SU-DHL-6 (cell line): ENCODE results near the gene ELOVL6.

Experiments
- H2AFZ ChIP-seq: fragments of 200-600 bp; sonication (generic); 2 replicates; pipeline ENCODE4 v1.6.1; 2014; ENCODE audit warnings: low read depth, mild to moderate bottlenecking, moderate library complexity, mixed read lengths, antibody characterized with exemption, low read length; ENCODE audit not compliant: severe bottlenecking
- H3F3A ChIP-seq: fragments of 200-600 bp; shearing (Covaris generic); 2 replicates; pipeline ENCODE4 v1.6.0; 2016; ENCODE audit warnings: antibody characterized with exemption, mild to moderate bottlenecking; ENCODE audit not compliant: insufficient read depth
- H3K27ac ChIP-seq: fragments of 200-600 bp; sonication (generic); 2 replicates; pipeline ENCODE4 v1.5.1; 2016; ENCODE audit warnings: low read depth, mild to moderate bottlenecking, low read length, moderate library complexity, mixed read lengths
- H3K27me3 ChIP-seq: fragments of 200-600 bp; sonication (generic), shearing (Covaris generic); 2 replicates; pipeline ENCODE4 v1.6.0; 2014; ENCODE audit warnings: mild to moderate bottlenecking, low read length
- H3K36me3 ChIP-seq: fragments of 200-600 bp; sonication (generic); 2 replicates; pipeline ENCODE4 v1.6.1; 2014; ENCODE audit warnings: mild to moderate bottlenecking, low read length, mixed read lengths
- H3K4me2 ChIP-seq: fragments of 300-600, 200-600 bp; shearing (Covaris generic), sonication (generic); 2 replicates; pipeline ENCODE4 v1.6.0; 2014; ENCODE audit warnings: low read length, low read depth, mild to moderate bottlenecking; ENCODE audit not compliant: poor library complexity, severe bottlenecking
- H3K4me3 ChIP-seq: fragments of 200-600 bp; sonication (generic); 2 replicates; pipeline ENCODE4 v1.5.1; 2014; ENCODE audit warnings: antibody characterized with exemption, low read length, mild to moderate bottlenecking, mixed read lengths; ENCODE audit not compliant: insufficient read depth, poor library complexity, severe bottlenecking
- H3K79me2 ChIP-seq: fragments of 200-600 bp; sonication (generic); 2 replicates; pipeline ENCODE4 v1.6.1; 2014; ENCODE audit warnings: mild to moderate bottlenecking, low read length, moderate library complexity; ENCODE audit not compliant: insufficient read depth
- H3K9ac ChIP-seq: fragments of 200-600 bp; sonication (generic); 2 replicates; pipeline ENCODE4 v1.7.0; 2014; ENCODE audit warnings: mild to moderate bottlenecking, low read length
- H3K9me2 ChIP-seq: fragments of 200-600 bp; sonication (generic); replicated peaks from 2 replicates; pipeline ENCODE4 v1.6.1; 2014; ENCODE audit warnings: low read length; ENCODE audit not compliant: insufficient read depth
- H3K9me3 ChIP-seq: fragments of 200-600 bp; sonication (generic); 2 replicates; pipeline ENCODE4 v1.6.1; 2014; ENCODE audit warnings: low read length, mixed read lengths; ENCODE audit not compliant: insufficient read depth
- H4K20me1 ChIP-seq: fragments of 200-600 bp; sonication (generic); 2 replicates; pipeline ENCODE4 v1.6.1; 2014; ENCODE audit warnings: low read depth, mild to moderate bottlenecking, antibody characterized with exemption, low read length, moderate library complexity, mixed read lengths
- CTCF ChIP-seq: fragments of 200-600 bp; sonication (generic); IDR thresholded peaks from one replicate; pipeline ENCODE4 v1.5.1; 2017; ENCODE audit warnings: antibody characterized with exemption, mild to moderate bottlenecking, low read length, moderate library complexity; ENCODE audit not compliant: insufficient read depth, poor library complexity, severe bottlenecking
- EZH2phosphoT487 ChIP-seq: fragments of 200-600 bp; sonication (generic), shearing (Covaris generic); conservative IDR thresholded peaks from 2 replicates; pipeline ENCODE4 v1.6.1; 2018; ENCODE audit warnings: mild to moderate bottlenecking, antibody characterized with exemption, low read length, moderate library complexity, mixed read lengths

Gene ELOVL6

GRCh38 chr4:110198435-110199416 is at the start of gene ELOVL6:
TSS of gene ELOVL6 (minus strand) at chr4:110198615. CDS start at chr4:110198335, 280 bp downstream.
- Histone ChIP-seq H3K36me3 (no peaks in the 10 kb centered on the region), H4K20me1 (no peaks in the 10 kb centered on the region), H3K9me2 (no peaks in the 10 kb centered on the region), H2AFZ (peak within 1 kb of the TSS; percentile 38), H3K9me3 (no peaks in the 10 kb centered on the region), H3K27me3 (no peaks in the 10 kb centered on the region), H3K79me2 (no peaks in the 10 kb centered on the region), H3K4me3 (peak within 1 kb of the TSS; percentile 72), H3K9ac (peak within 1 kb of the TSS; percentile 91), H3F3A (peaks cover 19% of the 10 kb centered on the region), H3K4me2 (peak within 1 kb of the TSS; percentile 86), H3K27ac (peak within 1 kb of the TSS; percentile 84; the same call in 1 of the 2 replicates)
- TF ChIP-seq EZH2phosphoT487 (no peak), CTCF (no peak)

- Histone ChIP-seq H2AFZ (no peak overlapping the region), H3K4me2 (no peak overlapping the region), H3F3A (no peaks in the 10 kb centered on the region)
Measured at GRCh38 chr4:110248100-110248499, 49.7 kb upstream of the ELOVL6 start.

GRCh38 chr4:110247591-110247990 is 49.2 kb upstream of the ELOVL6 start:
- Histone ChIP-seq H3K9me2 (no peaks in the 10 kb centered on the region), H3K27ac (no peak overlapping the region), H3K36me3 (no peaks in the 10 kb centered on the region), H3F3A (no peaks in the 10 kb centered on the region), H3K9ac (no peak overlapping the region), H2AFZ (no peak overlapping the region), H3K4me3 (no peak overlapping the region), H3K27me3 (no peaks in the 10 kb centered on the region), H3K79me2 (no peaks in the 10 kb centered on the region), H4K20me1 (no peaks in the 10 kb centered on the region), H3K4me2 (no peak overlapping the region), H3K9me3 (no peaks in the 10 kb centered on the region)
- TF ChIP-seq CTCF (no peak), EZH2phosphoT487 (no peak)

More at GRCh38 chr4:110248100-110248499, 49.7 kb upstream of the ELOVL6 start:
- Histone ChIP-seq H3K9ac (no peak overlapping the region), H3K27ac (no peak overlapping the region), H3K27me3 (no peaks in the 10 kb centered on the region), H3K9me3 (no peaks in the 10 kb centered on the region), H4K20me1 (no peaks in the 10 kb centered on the region), H3K9me2 (no peaks in the 10 kb centered on the region), H3K4me3 (no peak overlapping the region), H3K36me3 (no peaks in the 10 kb centered on the region), H3K79me2 (no peaks in the 10 kb centered on the region)
- TF ChIP-seq CTCF (no peak), EZH2phosphoT487 (no peak)
